ENCODE results near the gene GADL1.

The GADL1 gene

DNA sequence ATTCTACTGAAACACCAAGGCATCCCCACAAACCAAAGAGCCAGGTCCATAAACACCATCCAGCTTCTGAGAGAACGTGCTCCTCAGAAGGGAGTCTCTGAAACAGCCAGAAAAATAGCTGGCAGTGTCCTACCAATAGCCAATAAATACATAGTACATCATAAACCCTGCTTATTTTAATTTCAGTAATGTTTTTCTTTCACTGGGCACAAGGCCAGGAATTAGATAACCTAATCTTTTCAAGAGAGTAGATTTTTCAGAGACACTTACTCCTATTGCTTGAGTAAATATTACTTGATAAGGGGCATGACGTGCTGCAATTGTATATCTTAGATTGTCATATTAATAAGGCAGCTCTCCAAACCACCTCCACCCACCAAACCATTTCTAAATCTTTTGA lies 22.7 kb downstream of the GADL1 start:
- Histone ChIP-seq H3K4me3 (ENCODE audit: insufficient read depth, low read length, poor library complexity, severe bottlenecking) (no peak overlapping the region), H2AFZ (ENCODE audit: low read depth, low read length, severe bottlenecking) (no peak overlapping the region), H3K79me2 (ENCODE audit: insufficient read depth, low read length) (no peaks in the 10 kb centered on the region), H4K20me1 (ENCODE audit: low read depth, low read length) (no peaks in the 10 kb centered on the region), H3K9me3 (ENCODE audit: insufficient read depth, low read length) (no peaks in the 10 kb centered on the region), H3K9ac (ENCODE audit: low read length) (no peak overlapping the region), H3K36me3 (ENCODE audit: low read length) (no peaks in the 10 kb centered on the region), H3K27ac (ENCODE audit: low read depth, low read length) (no peak overlapping the region), H3K27me3 (ENCODE audit: low read length) (no peaks in the 10 kb centered on the region), H3F3A (ENCODE audit: insufficient read depth) (no peaks in the 10 kb centered on the region), H3K4me2 (ENCODE audit: low read depth, low read length, poor library complexity, severe bottlenecking) (no peak overlapping the region), H3K9me2 (replicated peaks; ENCODE audit: insufficient read depth, low read length) (no peaks in the 10 kb centered on the region)
- no peak for TF ChIP-seq CTCF (IDR thresholded peaks at IDR 0.05; ENCODE audit: insufficient read depth, low read length, poor library complexity, severe bottlenecking)
- no peak for TF ChIP-seq EZH2phosphoT487 (conservative IDR thresholded peaks at IDR 0.05; ENCODE audit: low read length)

DNA sequence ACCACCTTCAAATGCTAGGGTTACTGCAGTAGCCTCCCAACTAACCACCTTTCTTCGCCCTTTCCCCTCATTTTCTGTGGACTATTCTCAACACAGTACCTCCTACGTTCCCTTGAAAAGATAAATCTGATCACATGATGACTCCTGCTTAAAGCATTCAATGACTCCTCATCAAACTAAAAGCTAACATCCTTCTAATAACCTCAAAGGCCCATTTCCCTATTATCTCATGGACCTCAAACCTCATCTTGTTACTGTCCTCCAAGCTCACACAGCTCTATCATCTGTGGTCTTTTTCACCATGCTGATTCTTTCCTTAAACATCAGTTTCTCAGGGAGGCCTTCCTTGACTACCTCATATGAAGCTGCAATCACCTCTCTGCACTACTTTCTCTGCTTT lies 29.6 kb downstream of the GADL1 start:
- TF ChIP-seq CTCF (IDR thresholded peaks at IDR 0.05; ENCODE audit: insufficient read depth, low read length, poor library complexity, severe bottlenecking) (no peak), EZH2phosphoT487 (conservative IDR thresholded peaks at IDR 0.05; ENCODE audit: low read length) (no peak)
- Histone ChIP-seq H3K9me2 (replicated peaks; ENCODE audit: insufficient read depth, low read length) (no peaks in the 10 kb centered on the region), H3K9me3 (ENCODE audit: insufficient read depth, low read length) (no peaks in the 10 kb centered on the region), H3K27me3 (ENCODE audit: low read length) (no peaks in the 10 kb centered on the region), H3F3A (ENCODE audit: insufficient read depth) (no peaks in the 10 kb centered on the region), H2AFZ (ENCODE audit: low read depth, low read length, severe bottlenecking) (no peak overlapping the region), H3K4me3 (ENCODE audit: insufficient read depth, low read length, poor library complexity, severe bottlenecking) (no peak overlapping the region), H3K9ac (ENCODE audit: low read length) (no peak overlapping the region), H4K20me1 (ENCODE audit: low read depth, low read length) (no peaks in the 10 kb centered on the region), H3K79me2 (ENCODE audit: insufficient read depth, low read length) (no peaks in the 10 kb centered on the region), H3K27ac (ENCODE audit: low read depth, low read length) (no peak overlapping the region), H3K36me3 (ENCODE audit: low read length) (no peaks in the 10 kb centered on the region), H3K4me2 (ENCODE audit: low read depth, low read length, poor library complexity, severe bottlenecking) (no peak overlapping the region)

DNA sequence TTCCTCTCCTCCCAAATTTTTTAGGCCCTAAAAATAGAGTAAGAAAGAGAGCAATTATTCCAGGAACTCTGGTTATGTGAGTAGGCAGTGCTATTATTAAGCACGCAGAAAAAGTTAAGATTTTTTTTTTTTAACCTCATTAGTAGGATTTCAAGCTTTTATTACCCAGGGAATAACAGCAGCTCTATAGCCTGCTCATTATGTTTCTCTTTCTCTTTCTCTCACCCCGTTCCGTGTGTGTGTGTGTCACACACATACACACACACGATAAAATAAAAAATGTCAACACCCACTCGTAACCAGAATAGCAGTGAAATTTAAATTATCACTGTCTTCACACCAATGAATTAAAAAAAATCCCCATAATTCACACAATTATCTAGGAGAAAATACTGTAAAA lies 30.3 kb downstream of the GADL1 start:
- no peak for TF ChIP-seq CTCF (IDR thresholded peaks at IDR 0.05; ENCODE audit: insufficient read depth, low read length, poor library complexity, severe bottlenecking)
- no peak for TF ChIP-seq EZH2phosphoT487 (conservative IDR thresholded peaks at IDR 0.05; ENCODE audit: low read length)

GRCh38 chr3:30862004-30862403 lies 32.5 kb downstream of the GADL1 start:
- no peaks in the 10 kb centered on the region for H3F3A ChIP-seq (ENCODE audit: insufficient read depth)

More for the DNA sequence above, 30.3 kb downstream of the GADL1 start:
- Histone ChIP-seq H3K9me3 (ENCODE audit: insufficient read depth, low read length) (no peaks in the 10 kb centered on the region), H3K36me3 (ENCODE audit: low read length) (no peaks in the 10 kb centered on the region), H3K27me3 (ENCODE audit: low read length) (no peaks in the 10 kb centered on the region), H3K9ac (ENCODE audit: low read length) (no peak overlapping the region), H3K4me2 (ENCODE audit: low read depth, low read length, poor library complexity, severe bottlenecking) (no peak overlapping the region), H3K27ac (ENCODE audit: low read depth, low read length) (no peak overlapping the region), H3F3A (ENCODE audit: insufficient read depth) (no peaks in the 10 kb centered on the region), H4K20me1 (ENCODE audit: low read depth, low read length) (no peaks in the 10 kb centered on the region), H3K79me2 (ENCODE audit: insufficient read depth, low read length) (no peaks in the 10 kb centered on the region), H3K4me3 (ENCODE audit: insufficient read depth, low read length, poor library complexity, severe bottlenecking) (no peak overlapping the region), H3K9me2 (replicated peaks; ENCODE audit: insufficient read depth, low read length) (no peaks in the 10 kb centered on the region), H2AFZ (ENCODE audit: low read depth, low read length, severe bottlenecking) (no peak overlapping the region)

More at GRCh38 chr3:30862004-30862403, 32.5 kb downstream of the GADL1 start:
- Histone ChIP-seq H3K27me3 (ENCODE audit: low read length) (no peaks in the 10 kb centered on the region), H3K27ac (ENCODE audit: low read depth, low read length) (no peak overlapping the region), H3K9me3 (ENCODE audit: insufficient read depth, low read length) (no peaks in the 10 kb centered on the region), H3K4me2 (ENCODE audit: low read depth, low read length, poor library complexity, severe bottlenecking) (no peak overlapping the region), H3K79me2 (ENCODE audit: insufficient read depth, low read length) (no peaks in the 10 kb centered on the region), H3K9ac (ENCODE audit: low read length) (no peak overlapping the region), H3K36me3 (ENCODE audit: low read length) (no peaks in the 10 kb centered on the region), H4K20me1 (ENCODE audit: low read depth, low read length) (no peaks in the 10 kb centered on the region), H3K4me3 (ENCODE audit: insufficient read depth, low read length, poor library complexity, severe bottlenecking) (no peak overlapping the region), H3K9me2 (replicated peaks; ENCODE audit: insufficient read depth, low read length) (no peaks in the 10 kb centered on the region), H2AFZ (ENCODE audit: low read depth, low read length, severe bottlenecking) (no peak overlapping the region)
- TF ChIP-seq CTCF (IDR thresholded peaks at IDR 0.05; ENCODE audit: insufficient read depth, low read length, poor library complexity, severe bottlenecking): no peak
- TF ChIP-seq EZH2phosphoT487 (conservative IDR thresholded peaks at IDR 0.05; ENCODE audit: low read length): no peak
